ENCODE results near the gene GNAQ.

Gene GNAQ

DNA sequence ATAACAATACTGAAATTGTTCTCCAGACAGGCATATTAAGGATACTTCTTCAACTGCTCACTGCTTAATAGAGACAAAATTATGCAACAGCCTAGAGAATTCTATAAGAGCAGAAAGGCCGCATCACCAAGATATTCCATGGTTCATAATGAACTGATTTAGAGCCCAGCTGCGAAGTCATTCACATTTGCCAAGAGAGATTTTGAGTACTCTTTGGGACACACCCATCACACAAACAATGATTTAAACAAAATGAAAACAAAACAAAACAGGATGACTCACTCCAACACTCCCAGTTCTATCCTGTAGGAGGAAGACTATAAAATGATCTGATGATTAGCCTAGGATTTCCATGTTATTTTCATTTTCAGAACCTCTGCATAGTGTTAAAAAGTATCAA lies 237.8 kb downstream of the GNAQ start:
- intact Hi-C loops (cut with DNase I; ENCODE audit: low total_unique reads) = no loop called here
- Histone ChIP-seq H3K4me1 (peaks cover 0 to 9% (median 0%) of the 10 kb centered on the region in 4 donors), H3K9me3 (no peaks in the 10 kb centered on the region), H3K27ac (no peak overlapping the region), H3K27me3 (no peaks in the 10 kb centered on the region), H3K4me3 (no peak overlapping the region), H3K36me3 (peaks cover 0 to 7% (median 0%) of the 10 kb centered on the region in 3 donors)
- DNase-seq = no peak
- TF ChIP-seq, protein P1, sequence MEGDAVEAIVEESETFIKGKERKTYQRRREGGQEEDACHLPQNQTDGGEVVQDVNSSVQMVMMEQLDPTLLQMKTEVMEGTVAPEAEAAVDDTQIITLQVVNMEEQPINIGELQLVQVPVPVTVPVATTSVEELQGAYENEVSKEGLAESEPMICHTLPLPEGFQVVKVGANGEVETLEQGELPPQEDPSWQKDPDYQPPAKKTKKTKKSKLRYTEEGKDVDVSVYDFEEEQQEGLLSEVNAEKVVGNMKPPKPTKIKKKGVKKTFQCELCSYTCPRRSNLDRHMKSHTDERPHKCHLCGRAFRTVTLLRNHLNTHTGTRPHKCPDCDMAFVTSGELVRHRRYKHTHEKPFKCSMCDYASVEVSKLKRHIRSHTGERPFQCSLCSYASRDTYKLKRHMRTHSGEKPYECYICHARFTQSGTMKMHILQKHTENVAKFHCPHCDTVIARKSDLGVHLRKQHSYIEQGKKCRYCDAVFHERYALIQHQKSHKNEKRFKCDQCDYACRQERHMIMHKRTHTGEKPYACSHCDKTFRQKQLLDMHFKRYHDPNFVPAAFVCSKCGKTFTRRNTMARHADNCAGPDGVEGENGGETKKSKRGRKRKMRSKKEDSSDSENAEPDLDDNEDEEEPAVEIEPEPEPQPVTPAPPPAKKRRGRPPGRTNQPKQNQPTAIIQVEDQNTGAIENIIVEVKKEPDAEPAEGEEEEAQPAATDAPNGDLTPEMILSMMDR (IDR thresholded peaks at IDR 0.05) = no peak

DNA sequence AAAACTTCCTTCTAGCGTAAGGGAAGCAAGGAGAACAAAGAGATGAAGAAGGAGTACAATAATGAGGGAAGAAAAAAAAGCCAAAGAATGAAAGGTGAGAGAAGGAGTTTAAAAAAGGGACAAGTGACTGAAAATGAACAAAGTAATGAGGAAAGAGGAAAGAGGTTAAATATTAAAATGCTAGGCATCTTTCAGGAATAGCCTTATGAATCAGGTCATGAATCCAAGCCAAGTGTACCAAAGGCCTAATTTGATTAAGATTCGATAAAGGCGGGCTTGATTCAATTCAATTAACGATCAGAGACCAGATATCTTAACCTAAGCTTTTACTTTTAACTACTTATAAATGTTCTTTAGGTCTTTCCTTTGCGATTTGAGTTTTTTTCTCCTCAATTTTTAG lies 241.7 kb downstream of the GNAQ start:
- peaks cover 3 to 12% (median 9%) of the 10 kb centered on the region in 3 donors for H3K36me3 ChIP-seq
- H3K27ac ChIP-seq = no peak overlapping the region
- intact Hi-C loops (cut with DNase I; ENCODE audit: low total_unique reads) = no loop called here
- TF ChIP-seq, protein P1 (IDR thresholded peaks at IDR 0.05) = no peak
- H3K27me3 ChIP-seq = no peaks in the 10 kb centered on the region
- no peak for DNase-seq
- no peaks in the 10 kb centered on the region for H3K4me1 ChIP-seq
- H3K4me3 ChIP-seq = no peak overlapping the region
- no peaks in the 10 kb centered on the region for H3K9me3 ChIP-seq

DNA sequence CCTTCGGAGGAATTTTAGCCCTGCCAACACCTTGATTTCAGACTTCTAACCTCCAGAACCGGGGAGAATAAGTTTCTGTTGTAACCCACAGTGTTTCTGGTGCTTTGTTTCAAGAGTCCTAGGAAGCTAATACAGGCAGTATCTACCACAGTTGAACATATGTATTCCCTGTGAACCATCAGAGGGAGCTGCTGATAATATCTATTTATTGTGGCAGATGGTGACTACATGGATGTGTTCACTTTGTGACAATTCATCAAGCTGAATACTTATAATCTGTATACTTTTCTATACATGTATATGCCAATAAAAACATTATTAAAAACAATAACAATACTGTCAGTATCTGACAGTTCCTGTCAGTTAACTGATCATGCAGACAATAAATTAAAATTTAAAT lies 246.3 kb downstream of the GNAQ start:
- intact Hi-C loops (cut with DNase I; ENCODE audit: low total_unique reads) = no loop called here
- H3K36me3 ChIP-seq = peaks cover 3 to 12% (median 9%) of the 10 kb centered on the region in 3 donors
- no peak overlapping the region for H3K27ac ChIP-seq
- H3K4me1 ChIP-seq = peaks cover 0 to 16% (median 0%) of the 10 kb centered on the region in 4 donors
- TF ChIP-seq, protein P1 (IDR thresholded peaks at IDR 0.05) = no peak
- H3K9me3 ChIP-seq = no peaks in the 10 kb centered on the region
- DNase-seq = no peak
- no peaks in the 10 kb centered on the region for H3K27me3 ChIP-seq
- no peak overlapping the region for H3K4me3 ChIP-seq

DNA sequence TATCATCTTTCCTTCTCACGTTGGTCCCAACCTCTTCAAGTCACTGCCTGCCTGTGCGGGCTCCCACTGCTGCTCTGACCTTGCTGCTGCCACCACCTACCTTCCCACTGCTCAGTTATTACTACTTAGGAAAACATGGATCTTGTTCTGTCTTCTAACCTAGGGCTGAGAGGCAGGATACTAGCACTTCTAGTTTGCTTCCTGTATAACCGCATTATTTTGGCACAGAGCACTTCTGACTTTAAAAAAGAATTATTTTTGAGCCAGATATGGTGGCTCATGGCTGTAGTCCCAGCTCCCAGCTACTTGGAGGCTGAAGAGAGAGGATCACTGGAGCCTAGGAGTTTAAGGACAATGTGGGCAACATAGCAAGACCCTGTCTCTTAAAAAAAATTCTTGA lies 248.1 kb downstream of the GNAQ start:
- Histone ChIP-seq H3K27me3 (no peaks in the 10 kb centered on the region), H3K36me3 (peaks cover 3 to 12% (median 9%) of the 10 kb centered on the region in 3 donors), H3K27ac (no peak overlapping the region), H3K4me3 (no peak overlapping the region), H3K4me1 (peaks cover 0 to 16% (median 0%) of the 10 kb centered on the region in 4 donors), H3K9me3 (no peaks in the 10 kb centered on the region)
- DNase-seq = no peak
- TF ChIP-seq, protein P1 (IDR thresholded peaks at IDR 0.05) = no peak
- intact Hi-C loops (cut with DNase I; ENCODE audit: low total_unique reads) = no loop called here

DNA sequence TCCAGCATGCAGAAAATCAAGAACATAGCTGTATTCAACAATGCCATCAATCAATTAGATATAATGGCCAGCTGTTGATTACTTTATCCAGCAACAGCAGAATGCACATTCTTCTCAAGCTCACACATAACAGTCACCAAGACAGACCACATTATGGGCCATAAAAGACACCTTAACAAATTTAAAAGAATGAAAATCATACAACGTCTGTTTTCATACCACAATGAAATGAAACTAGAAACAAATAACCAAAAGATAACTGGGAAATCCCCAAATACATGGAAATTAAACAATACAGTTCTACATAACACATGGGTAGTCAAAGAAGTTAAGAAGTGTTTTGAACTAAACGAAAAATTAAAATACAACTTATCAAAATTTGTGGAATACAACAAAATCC lies 252.6 kb downstream of the GNAQ start:
- no peaks in the 10 kb centered on the region for H3K9me3 ChIP-seq
- no peaks in the 10 kb centered on the region for H3K27me3 ChIP-seq
- no peak overlapping the region for H3K27ac ChIP-seq
- DNase-seq = no peak
- TF ChIP-seq, protein P1 (IDR thresholded peaks at IDR 0.05) = no peak
- no peak overlapping the region for H3K4me3 ChIP-seq
- peaks cover 0 to 7% (median 0%) of the 10 kb centered on the region in 3 donors for H3K36me3 ChIP-seq
- intact Hi-C loops (cut with DNase I; ENCODE audit: low total_unique reads) = no loop called here
- H3K4me1 ChIP-seq = peaks cover 0 to 16% (median 0%) of the 10 kb centered on the region in 4 donors

DNA sequence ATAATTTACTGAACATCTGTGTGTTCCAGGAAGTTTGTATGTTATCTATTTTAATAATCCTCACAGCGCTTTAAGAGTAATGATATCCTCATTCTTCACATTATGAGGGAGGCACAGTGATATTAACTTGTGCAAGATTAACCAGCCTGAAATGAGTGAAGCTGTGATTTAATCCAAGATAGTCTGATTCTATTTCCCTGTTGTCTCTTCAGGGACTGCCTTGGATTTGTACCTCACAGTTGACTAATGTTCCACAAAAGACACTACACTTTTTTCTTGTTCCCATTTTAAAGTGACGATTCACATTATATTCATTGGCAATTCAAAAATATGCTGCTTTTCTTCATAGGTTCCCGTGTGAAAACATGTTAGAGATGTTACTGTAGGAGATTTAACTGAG lies 258.2 kb downstream of the GNAQ start:
- no peak for DNase-seq
- no peak overlapping the region for H3K27ac ChIP-seq
- peaks cover 0 to 7% (median 0%) of the 10 kb centered on the region in 3 donors for H3K36me3 ChIP-seq
- intact Hi-C loops (cut with DNase I; ENCODE audit: low total_unique reads) = no loop called here
- H3K9me3 ChIP-seq = no peaks in the 10 kb centered on the region
- TF ChIP-seq, protein P1 (IDR thresholded peaks at IDR 0.05) = no peak
- no peaks in the 10 kb centered on the region for H3K4me1 ChIP-seq
- no peaks in the 10 kb centered on the region for H3K27me3 ChIP-seq
- no peak overlapping the region for H3K4me3 ChIP-seq

All from tibial artery (tissue), 4 donors.